Kidney (tissue), 14 donors: ENCODE results near the gene EMILIN1. TPM values are rescaled to one million over a fixed set of nuclear protein-coding genes. Genes with fewer than 3 reads are reported as not detected.
A peak's percentile ranks its signal among the peaks of the same experiment; 100 is the strongest.

Experiments
- DNase-seq, 5 donors: peaks; one replicate each; pipeline ENCODE4 v3.0.0-alpha.2; 2013 to 2020
- FAIRE-seq: peaks from 2 replicates; lab custom pipeline; 2012; peaks lifted over from hg19 to GRCh38; lab: Jason Lieb, UNC
- H3K27ac ChIP-seq, 2 donors: one replicate each; pipeline ENCODE4 v1.7.0; 2013; ENCODE audit warnings: low read depth in 2 of 2, low read length in 2 of 2, inconsistent platforms in 1 of 2
- H3K27me3 ChIP-seq: one replicate; pipeline ENCODE4 v1.7.1; 2013; ENCODE audit warnings: low read length, inconsistent platforms; ENCODE audit not compliant: control insufficient read depth, insufficient read depth
- H3K36me3 ChIP-seq, 3 donors: one replicate each; pipeline versions ENCODE4 v1.7.0 to v1.7.1; 2013; ENCODE audit warnings: low read length in 3 of 3, control low read depth in 1 of 3, inconsistent platforms in 1 of 3; ENCODE audit not compliant: insufficient read depth in 3 of 3, control insufficient read depth in 2 of 3
- H3K4me1 ChIP-seq, 3 donors: one replicate each; pipeline versions ENCODE4 v1.7.0 to v1.7.1; 2013; ENCODE audit warnings: low read length in 3 of 3, inconsistent platforms in 1 of 3, low read depth in 1 of 3; ENCODE audit not compliant: control insufficient read depth in 2 of 3, insufficient read depth in 2 of 3
- H3K4me3 ChIP-seq, 3 donors: one replicate each; pipeline versions ENCODE4 v1.7.0 to v1.8.1; 2013; ENCODE audit warnings: low read length in 3 of 3, control low read depth in 1 of 3, inconsistent platforms in 1 of 3
- H3K9ac ChIP-seq, 3 donors: one replicate each; pipeline versions ENCODE4 v1.7.0 to v1.7.1; 2013; ENCODE audit warnings: low read length in 3 of 3, control low read depth in 1 of 3, inconsistent platforms in 1 of 3
- H3K9me3 ChIP-seq, 3 donors: one replicate each; pipeline versions ENCODE4 v1.7.0 to v1.7.1; 2013; ENCODE audit warnings: low read length in 3 of 3, control low read depth in 1 of 3, inconsistent platforms in 1 of 3; ENCODE audit not compliant: control insufficient read depth in 2 of 3, insufficient read depth in 1 of 3
- intact Hi-C: fragments of 100-400 bp; cut with DNase I; formaldehyde crosslinking; loops from one replicate; pipeline ENCODE4 v1.11.1; 2022
- polyA plus RNA-seq: library from polyadenylated mRNA; stranded (reverse); fragments of 350-450 nt; fragmentation: Illumina TruSeq; extraction: RNeasy Lipid Tissue Mini Kit (QIAGEN cat#74804); gene quantifications from one replicate; pipeline ENCODE4 v1.2.3, GENCODE V29; 2014; ENCODE audit warnings: low read depth, low replicate concordance; ENCODE audit not compliant: insufficient read depth
- total RNA-seq: library from RNA; stranded (reverse); fragmentation: NEBNext Ultra II Directional; extraction: Animal tissue kit (Norgen Biotek cat#: 25700); gene quantifications from one replicate; pipeline ENCODE4 v1.2.1, GENCODE V29; 2021
- TF ChIP-seq, protein P1 (sequence below): IDR thresholded peaks from 3 replicates; pipeline ENCODE4 v1.5.1; 2012; ENCODE audit warnings: mild to moderate bottlenecking, moderate library complexity, borderline replicate concordance; ENCODE audit not compliant: insufficient read depth; ENCODE audit errors: extremely low read depth
- donor health status: control.
- donor health status: control.
- donor health status: control.
- donor health status: control.
- donor health status: control.
- donor health status: DM: yes; HTN: yes; CAD: no.
- donor health status: Normal renal cell carcinoma (clear cell type).

EMILIN1 gene
- total and polyA plus RNA-seq, 2 donors from 2014 or later = 32.1 to 75.2 TPM

DNA sequence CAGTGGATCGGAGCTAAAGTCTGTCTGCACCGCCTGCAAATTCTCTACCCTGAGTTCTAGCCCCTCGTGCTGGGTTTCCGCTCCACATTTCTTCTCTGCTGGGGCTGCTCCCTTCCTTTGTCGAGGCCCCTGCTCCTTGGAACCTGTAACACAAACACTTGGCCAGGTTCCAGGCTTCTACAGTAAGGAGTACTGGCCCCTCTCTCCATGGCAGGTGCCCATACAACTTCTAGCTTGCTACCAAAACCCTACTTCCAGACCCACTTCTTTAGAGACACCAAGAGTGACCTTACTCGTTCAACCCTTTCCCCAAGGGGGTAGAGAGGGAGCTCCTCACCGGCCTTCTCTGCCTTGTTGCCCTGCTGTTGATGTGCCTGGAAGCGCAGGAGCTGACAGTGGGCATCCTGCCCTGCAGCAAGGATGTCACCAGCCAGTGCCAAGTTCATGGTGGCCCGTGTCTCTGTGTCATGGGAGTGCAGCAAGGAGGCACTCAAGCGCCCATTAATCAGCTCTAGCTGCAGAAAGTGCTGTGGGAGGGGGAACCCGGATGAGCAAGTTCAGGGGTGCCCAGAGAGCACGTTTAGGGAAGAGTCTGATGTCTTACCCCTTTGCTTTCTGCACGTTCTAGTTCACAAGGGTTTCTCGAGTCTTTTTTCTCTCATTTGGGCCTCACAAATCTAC is 54.9 kb downstream of the EMILIN1 start:
- TF ChIP-seq, protein P1, sequence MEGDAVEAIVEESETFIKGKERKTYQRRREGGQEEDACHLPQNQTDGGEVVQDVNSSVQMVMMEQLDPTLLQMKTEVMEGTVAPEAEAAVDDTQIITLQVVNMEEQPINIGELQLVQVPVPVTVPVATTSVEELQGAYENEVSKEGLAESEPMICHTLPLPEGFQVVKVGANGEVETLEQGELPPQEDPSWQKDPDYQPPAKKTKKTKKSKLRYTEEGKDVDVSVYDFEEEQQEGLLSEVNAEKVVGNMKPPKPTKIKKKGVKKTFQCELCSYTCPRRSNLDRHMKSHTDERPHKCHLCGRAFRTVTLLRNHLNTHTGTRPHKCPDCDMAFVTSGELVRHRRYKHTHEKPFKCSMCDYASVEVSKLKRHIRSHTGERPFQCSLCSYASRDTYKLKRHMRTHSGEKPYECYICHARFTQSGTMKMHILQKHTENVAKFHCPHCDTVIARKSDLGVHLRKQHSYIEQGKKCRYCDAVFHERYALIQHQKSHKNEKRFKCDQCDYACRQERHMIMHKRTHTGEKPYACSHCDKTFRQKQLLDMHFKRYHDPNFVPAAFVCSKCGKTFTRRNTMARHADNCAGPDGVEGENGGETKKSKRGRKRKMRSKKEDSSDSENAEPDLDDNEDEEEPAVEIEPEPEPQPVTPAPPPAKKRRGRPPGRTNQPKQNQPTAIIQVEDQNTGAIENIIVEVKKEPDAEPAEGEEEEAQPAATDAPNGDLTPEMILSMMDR = no peak
- Histone ChIP-seq H3K36me3 (peaks cover 2 to 13% (median 6%) of the 10 kb centered on the region in 3 donors), H3K9me3 (no peaks in the 10 kb centered on the region), H3K27me3 (no peaks in the 10 kb centered on the region), H3K4me1 (peaks cover 0 to 11% (median 7%) of the 10 kb centered on the region in 3 donors), H3K4me3 (peak overlapping the region; percentile 28 to 90 (median 85)), H3K27ac (no peak overlapping the region), H3K9ac (peak overlapping the region; percentile 19 to 75 (median 74))
- FAIRE-seq (no peak), DNase-seq (peak in 1 of 5 donors; percentile 53)
- intact Hi-C loops = no loop called here

DNA sequence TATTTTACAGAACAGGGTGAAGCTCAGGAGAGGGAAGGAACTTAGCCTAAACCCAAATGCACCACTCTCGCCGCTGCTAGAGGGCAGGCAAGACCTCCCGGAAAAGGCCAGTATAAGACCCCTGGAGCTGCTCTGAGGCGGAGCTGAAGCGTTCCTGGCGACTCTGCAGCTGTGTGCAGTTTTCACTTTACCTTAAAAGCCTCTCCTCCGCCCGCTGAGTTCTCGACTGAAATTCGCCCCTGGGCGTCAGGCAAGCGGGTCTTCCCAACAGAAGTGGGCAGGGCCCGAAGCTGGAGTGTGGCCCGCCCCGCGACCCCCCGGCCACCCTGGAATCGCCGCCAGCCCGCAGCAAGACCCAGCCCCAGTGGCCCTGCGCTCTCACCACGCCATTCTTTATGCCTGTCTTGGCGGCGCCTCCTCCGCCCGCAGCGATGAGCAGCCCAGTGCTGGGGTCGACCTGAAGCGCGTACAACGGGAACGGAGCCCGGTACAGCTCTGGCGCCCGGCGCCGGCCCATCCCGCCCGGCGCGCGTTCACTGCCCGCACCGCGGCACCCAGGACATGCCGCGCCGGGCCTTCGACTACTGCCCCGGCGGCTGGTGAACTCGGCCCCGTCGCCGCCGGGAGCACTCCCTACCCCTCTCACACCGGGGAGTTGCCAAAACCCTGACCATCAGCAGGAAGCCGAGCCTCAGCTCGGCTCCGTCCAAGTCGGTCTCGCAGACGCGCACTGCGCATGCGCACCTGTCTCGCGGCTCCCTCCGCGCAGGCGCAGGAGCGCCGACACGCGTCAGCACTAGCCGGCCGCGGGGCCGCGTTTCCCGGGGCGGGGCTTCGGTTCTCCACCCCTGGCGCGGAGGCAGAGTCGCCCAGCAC is 55.7 kb downstream of the EMILIN1 start, which contains the start of gene PREB:
TSS of gene PREB (minus strand) at position 732 of the 876 bp plus-strand sequence. CDS start at position 517, 215 bp downstream.
- Histone ChIP-seq H3K4me1 (peaks cover 0 to 11% (median 7%) of the 10 kb centered on the region in 3 donors), H3K27me3 (no peaks in the 10 kb centered on the region), H3K4me3 (peak within 1 kb of the TSS; percentile 28 to 90 (median 85)), H3K36me3 (peaks cover 2 to 13% (median 6%) of the 10 kb centered on the region in 3 donors), H3K9me3 (no peaks in the 10 kb centered on the region), H3K27ac (peak within 1 kb of the TSS; percentile 51 to 76), H3K9ac (peak within 1 kb of the TSS; percentile 19 to 75 (median 74))
- FAIRE-seq (no peak), DNase-seq (peak; percentile 98 to 99 (median 99))
- intact Hi-C loops = no loop called here
- TF ChIP-seq, protein P1 = no peak

DNA sequence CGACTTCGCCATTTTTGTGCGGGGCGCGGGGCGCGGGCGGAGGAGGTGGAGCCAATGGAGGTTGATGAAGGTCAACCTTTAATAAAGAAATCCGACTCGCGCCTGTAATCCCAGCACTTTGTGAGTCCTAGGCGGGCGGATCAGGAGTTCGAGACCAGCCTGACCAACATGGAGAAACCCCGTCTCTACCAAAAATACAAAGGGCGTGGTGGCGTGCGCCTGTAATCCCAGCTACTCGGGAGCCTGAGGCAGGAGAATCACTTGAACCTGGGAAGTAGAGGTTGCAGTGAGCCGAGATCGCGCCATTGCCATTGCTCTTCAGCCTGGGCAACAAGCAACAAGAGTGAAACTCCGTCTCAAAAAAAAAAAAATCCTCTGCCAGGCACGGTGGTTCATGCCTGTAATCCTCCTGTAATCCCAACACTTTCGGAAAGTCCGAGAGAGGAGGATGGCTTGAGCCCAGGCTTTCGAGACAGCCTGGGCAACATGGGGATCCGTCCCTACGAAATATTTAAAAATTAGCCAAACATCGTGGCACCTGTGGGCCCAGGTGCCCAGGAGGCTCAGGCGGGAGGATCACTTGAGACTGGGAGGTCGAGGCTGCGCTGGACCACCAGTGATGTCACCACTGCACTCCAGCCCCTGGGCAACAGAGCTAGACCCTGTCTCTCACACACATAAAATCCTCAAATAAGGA is 56.5 kb downstream of the EMILIN1 start:
- Histone ChIP-seq H3K9ac (no peak overlapping the region), H3K4me1 (peaks cover 0 to 11% (median 7%) of the 10 kb centered on the region in 3 donors), H3K9me3 (no peaks in the 10 kb centered on the region), H3K27me3 (no peaks in the 10 kb centered on the region), H3K4me3 (peak overlapping the region in 1 of 3 donors; percentile 90), H3K27ac (peak overlapping the region in 1 of 2 donors; percentile 76), H3K36me3 (peaks cover 2 to 13% (median 6%) of the 10 kb centered on the region in 3 donors)
- FAIRE-seq (no peak), DNase-seq (peak in 1 of 5 donors; percentile 63)
- TF ChIP-seq, protein P1 = no peak
- intact Hi-C loops = no loop called here
